Middle frontal gyrus (tissue), 1 donor: Measurements from ENCODE around the gene RIPOR3.
"Not testable (repeated sequence)": the region's sequence is repeated elsewhere in the genome, so short reads cannot be mapped to it uniquely, and the experiment has no call there.

Experiments
- DNase-seq: peaks from one replicate; pipeline ENCODE4 v3.0.0-alpha.2; 2015; ENCODE audit warnings: low spot score; ENCODE audit errors: extremely low spot score

RIPOR3 gene

DNA sequence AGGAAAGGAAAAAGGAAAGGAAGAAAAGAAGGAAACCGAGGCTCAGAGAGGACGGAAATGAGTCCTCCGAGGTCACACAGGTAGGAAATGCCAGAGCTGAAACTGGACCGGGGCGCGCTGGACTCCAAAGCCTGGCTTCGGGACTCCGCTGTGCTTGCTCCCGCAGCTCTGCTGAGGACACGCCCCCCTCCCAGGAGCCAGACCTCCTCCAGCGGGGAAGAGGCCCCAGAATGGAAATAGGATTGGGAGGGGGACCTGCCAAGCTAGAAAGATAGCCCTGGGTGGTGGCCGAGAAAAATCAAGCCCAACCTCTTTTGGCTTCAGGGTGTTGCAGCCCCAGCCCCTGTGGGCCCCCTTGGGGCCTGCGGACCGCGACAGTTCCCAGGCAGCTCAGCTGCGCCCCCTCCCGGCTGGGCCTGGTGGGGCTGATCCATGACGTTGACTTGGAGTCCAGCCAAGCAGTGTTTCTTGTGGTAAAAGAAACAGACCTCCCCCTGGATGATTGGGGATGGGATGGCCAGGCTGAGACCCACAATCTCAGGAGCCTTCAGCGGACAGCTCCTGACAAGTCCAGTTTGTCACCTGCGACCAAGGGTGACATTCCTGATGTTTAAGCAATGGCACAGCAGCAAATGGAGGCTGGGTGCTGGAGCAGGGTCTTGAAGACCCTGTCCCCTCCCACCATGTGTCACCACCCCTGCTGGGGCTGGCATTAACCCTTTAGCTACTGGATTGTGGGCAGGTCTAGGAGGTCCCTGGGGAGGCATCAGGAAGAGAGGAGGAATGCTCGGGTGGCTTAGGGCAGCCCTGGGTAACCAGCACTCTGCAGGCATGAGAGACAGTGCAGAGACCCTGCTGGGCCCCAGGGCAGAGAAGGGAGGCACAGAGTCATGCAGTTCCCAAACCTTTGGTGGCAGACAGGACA lies 55.4 kb downstream of the RIPOR3 start:
- DNase-seq = no peak

GRCh38 chr20:50635014-50635557 lies 56.3 kb downstream of the RIPOR3 start:
- DNase-seq = no peak

DNA sequence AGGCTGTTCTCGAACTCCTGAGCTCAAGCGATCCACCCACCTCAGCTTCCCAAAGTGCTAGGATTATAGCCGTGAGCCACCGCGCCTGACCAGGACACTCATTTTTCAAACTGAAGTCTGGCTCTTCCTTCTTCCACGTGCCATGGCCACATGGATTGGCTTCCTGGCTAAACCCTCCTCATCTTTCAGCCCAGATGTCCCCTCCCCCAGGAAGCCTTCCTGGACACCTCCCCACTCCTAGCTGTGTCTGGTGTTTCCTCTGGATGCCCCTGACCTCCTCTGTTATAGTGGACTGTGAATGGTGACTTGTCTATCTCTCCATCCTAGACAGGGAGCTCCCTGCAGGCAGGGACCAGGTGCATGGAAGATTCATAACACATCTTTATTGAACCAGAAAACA lies 57.2 kb downstream of the RIPOR3 start:
- no peak for DNase-seq

GRCh38 chr20:50633361-50633760 lies 58.0 kb downstream of the RIPOR3 start:
- DNase-seq = no peak

GRCh38 chr20:50632701-50633100 lies 58.6 kb downstream of the RIPOR3 start:
- DNase-seq = no peak

DNA sequence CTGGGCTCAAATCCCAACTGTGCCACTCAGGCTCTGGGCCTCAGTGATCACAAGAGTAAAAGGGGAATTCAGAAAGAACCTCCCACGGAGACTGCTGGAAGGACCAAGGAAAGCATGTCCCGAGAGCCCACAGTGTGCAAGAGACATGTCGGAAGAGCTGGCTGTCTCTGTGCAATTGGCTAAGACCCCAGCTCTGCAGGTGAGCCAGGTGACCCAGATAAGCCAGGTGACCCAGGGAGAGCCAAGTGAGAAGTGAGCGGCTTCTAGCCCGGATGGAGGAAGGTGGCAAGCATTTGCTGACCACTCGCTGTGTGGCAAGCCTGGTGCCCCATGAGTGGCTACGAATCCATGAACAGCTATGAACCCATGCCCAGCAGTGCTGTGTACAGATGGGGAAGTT lies 59.1 kb downstream of the RIPOR3 start:
- no peak for DNase-seq

DNA sequence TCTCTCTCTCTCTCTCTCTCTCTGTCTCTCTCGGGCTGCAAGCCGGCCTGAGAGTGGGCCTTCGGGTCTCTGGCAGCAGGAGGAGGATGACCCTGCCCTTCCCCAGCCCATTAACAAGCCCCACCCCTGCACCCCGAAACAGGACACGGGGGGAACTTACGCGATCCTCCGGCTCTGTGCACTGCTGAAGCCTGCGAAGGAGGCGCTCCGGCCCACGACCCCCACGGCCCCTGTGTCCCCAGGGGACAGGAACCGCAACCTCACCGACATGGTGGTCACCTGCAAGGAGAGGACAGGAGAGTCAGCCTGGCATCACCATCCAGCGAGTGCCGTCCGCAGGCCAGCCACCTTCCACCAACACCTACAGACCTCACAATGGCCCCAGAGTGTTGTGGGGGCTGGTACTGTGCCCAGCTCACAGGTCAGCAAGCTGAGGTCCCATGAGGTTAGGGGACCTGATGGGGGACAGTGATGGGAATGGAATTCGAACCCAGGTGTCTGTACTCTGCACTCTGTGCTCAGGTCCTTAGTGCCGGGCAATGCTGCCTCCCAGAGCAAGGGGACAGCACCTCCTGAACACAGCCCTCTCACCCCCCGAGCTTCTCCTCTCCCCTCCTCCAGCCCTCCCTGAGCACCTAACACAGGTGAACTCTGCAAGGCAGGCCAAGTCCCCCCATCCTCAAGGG lies 60.6 kb downstream of the RIPOR3 start:
- DNase-seq = no peak

GRCh38 chr20:50629670-50630045 lies 61.7 kb downstream of the RIPOR3 start:
- no peak for DNase-seq

DNA sequence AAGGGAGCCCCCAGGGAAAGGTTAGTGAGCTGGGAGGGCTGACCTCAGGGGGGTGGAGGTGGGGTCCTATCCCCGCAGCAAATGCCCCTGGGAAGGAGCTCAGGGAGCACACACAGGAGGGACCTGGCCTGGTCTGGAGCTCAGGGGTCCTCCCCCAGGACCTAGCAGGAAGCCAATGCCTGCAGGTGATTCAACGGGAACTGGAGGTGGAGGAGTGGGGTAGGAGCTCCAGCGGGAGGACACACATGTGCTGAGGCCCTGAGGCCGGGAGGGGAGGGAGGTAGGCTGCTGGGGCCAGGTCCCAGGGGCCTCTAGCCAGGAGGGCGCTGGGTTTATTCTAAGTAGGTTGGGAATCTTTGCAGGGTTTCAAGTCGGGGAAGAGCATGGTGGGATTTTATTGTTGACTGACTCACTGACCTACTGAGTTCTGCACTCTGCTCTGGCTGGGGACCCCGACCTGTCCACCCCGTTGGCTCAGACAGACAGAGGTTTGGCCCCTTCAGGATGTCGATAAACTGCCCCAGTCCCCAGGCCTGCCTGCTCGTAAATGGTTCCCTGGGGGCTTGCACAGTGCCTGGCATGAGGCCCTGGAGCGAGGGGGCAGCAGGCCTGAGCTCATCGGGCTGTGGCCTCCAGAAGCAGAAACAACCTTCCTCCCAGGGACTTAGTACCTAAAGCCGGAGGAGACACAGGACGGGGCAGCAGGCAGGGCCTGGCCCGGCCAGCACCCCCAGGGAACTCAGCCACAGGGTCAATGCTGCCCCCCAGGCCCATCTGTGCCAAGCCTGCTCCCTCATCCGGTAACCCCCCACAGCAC lies 62.3 kb downstream of the RIPOR3 start:
- DNase-seq = no peak

DNA sequence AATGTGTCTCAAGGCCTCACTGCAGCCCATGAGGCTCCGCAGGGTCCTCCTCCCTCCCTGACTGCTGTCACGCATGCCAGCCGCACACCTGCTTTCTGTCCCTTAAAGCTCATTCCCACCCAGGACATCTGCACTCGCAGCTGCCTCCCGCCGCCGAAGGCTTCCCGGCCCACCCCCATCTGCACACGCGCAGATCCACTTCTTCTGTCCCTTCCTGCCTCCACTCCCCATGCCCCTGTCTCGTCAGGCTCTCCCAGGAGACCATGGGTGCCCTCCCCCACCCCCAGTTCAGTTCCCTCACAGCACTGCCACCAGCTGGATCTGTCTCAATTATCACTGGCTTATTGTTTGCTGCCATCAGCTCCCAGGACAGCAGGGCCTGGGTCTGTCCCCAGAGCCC lies 63.0 kb downstream of the RIPOR3 start:
- DNase-seq = no peak

- no peak for DNase-seq
Measured at GRCh38 chr20:50627747-50628146, 63.6 kb downstream of the RIPOR3 start.

DNA sequence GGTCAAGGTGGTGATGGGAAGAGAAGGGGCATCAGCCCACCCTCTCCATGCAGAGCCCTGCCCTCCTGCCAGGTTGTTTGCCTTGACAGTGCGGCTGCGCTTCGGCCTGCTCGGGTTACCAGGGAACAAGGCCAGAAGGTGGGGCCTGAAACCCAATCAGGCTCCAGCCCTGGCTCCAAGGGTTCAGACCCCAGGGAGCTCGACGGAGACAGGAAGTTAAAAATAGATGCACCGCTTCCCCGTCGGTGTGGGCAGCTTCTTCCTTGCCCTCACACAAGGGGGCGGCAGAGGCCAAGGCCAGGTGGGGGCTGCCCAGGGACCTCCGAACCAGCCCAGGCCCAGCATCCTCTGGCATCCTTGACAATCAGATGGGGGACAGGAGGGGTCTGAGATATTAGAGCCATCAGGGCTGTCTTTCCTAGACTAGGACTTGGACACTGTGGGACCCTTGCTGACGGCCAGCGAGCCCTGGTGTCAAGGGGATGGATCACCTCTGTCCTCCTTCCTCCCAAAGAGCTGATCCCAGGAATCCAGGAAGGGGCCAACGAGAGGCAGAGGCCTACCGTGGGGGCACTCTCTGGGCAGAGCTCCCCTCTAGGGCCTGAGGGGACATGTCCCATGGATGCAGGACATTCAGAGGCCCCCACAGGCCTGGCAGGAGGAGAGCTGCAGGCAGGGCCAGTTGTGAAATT lies 65.2 kb downstream of the RIPOR3 start:
- DNase-seq = no peak

DNA sequence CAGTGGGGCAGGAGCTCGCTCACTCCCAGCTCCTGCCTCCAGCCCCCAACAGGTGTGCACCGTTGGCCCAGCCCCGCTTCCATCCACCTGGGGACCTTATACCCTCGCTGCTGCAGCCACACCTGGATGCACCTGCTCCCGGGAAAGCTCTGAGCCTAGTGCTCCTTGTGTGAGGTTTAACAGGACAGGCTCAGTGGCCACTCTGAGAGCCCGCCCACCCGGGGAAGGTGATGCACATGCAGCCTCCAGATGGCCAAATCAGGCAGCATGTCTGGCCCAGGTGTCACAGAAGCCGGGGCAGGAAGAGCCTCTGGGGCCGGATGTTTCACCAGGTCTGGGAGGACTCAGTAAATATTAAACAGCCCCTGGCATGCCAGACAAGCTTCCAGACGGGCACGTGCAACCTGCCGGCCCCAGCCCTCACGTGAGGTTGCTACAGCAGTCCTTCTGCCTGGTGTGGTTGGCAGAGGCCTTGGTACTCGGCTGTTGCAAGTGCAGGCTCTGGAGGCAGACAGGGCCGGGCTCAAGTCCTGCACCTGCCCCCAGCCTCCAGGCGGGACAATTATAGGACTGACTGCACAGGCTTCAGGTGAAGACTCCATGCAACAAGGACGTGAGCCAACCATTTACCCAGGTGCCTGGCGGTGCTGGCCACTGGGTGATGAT lies 66.9 kb downstream of the RIPOR3 start:
- DNase-seq = no peak

- DNase-seq = no peak
Measured at GRCh38 chr20:50621068-50621665, 70.2 kb downstream of the RIPOR3 start.

- DNase-seq = not testable (repeated sequence)
Measured at GRCh38 chr20:50620459-50620858, 70.9 kb downstream of the RIPOR3 start.

DNA sequence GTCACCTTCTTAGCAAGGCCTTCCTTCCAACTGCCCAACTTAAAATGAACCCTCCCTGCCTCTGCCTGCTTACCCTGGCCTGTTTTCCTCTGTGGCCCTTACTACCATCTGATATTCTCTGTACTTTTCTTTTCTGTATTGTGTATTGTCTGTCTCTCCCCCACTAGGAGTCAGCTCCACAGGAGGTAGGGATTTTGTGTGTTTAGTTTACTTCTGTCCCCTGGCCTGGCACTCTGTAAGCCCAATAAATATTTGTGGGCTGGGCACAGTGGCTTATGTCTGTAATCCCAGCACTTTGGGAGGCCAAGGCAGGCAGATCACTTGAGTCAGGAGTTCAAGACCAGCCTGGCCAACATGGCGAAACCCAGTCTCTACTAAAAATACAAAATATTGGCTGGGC lies 72.8 kb downstream of the RIPOR3 start:
- DNase-seq = no peak

GRCh38 chr20:50617022-50617421 lies 74.3 kb downstream of the RIPOR3 start:
- no peak for DNase-seq

GRCh38 chr20:50615407-50615806 lies 75.9 kb downstream of the RIPOR3 start:
- no peak for DNase-seq

- DNase-seq = no peak
Measured at GRCh38 chr20:50613438-50614169, 77.7 kb downstream of the RIPOR3 start.
